ENCODE measurements around the gene UNC5CL.
A peak's percentile ranks its signal among the peaks of the same experiment; 100 is the strongest.
"Not testable (repeated sequence)": the region's sequence is repeated elsewhere in the genome, so short reads cannot be mapped to it uniquely, and the experiment has no call there.

UNC5CL gene

GRCh38 chr6:41006217-41006616, 32.8 kb downstream of the UNC5CL start:
- not testable (repeated sequence) for H3K18ac ChIP-seq (ENCODE audit: low read length); H3K23ac ChIP-seq (ENCODE audit: low read length); H3K4me1 ChIP-seq (ENCODE audit: control insufficient read depth, low read depth, low read length); H3K79me2 ChIP-seq (ENCODE audit: control insufficient read depth, insufficient read depth, low read length); H3K27me3 ChIP-seq (ENCODE audit: insufficient read depth, low read length, poor library complexity); H3K4me3 ChIP-seq (ENCODE audit: low read length); H2BK5ac ChIP-seq (ENCODE audit: low read length); H2AK5ac ChIP-seq (ENCODE audit: low read length); H3K56ac ChIP-seq (ENCODE audit: low read length); H3K4me2 ChIP-seq (ENCODE audit: low read length); H2BK15ac ChIP-seq (replicated peaks; ENCODE audit: low read depth); H3K27ac ChIP-seq (ENCODE audit: low read depth, low read length); H3K79me1 ChIP-seq (ENCODE audit: low read length); H4K5ac ChIP-seq (ENCODE audit: low read length); H4K8ac ChIP-seq (ENCODE audit: low read depth, low read length); H3K4ac ChIP-seq (ENCODE audit: low read depth, low read length); H3K9ac ChIP-seq (ENCODE audit: low read length); H3K36me3 ChIP-seq (ENCODE audit: control insufficient read depth, insufficient read depth, low read length); H2BK120ac ChIP-seq (ENCODE audit: low read depth, low read length)
- peak; percentile 90 for DNase-seq
- WGBS (ENCODE audit: extremely low coverage, insufficient coverage, low lambda C conversion rate) = no CpG with 5 or more reads among the region's 7 CpGs

- H3K4me1 ChIP-seq (ENCODE audit: control insufficient read depth, low read depth, low read length) = peaks cover 22% of the 10 kb centered on the region
- no peak overlapping the region for H3K4me2 ChIP-seq (ENCODE audit: low read length)
- no peak overlapping the region for H3K9ac ChIP-seq (ENCODE audit: low read length)
- H3K27me3 ChIP-seq (ENCODE audit: insufficient read depth, low read length, poor library complexity) = no peaks in the 10 kb centered on the region
- no peak overlapping the region for H4K5ac ChIP-seq (ENCODE audit: low read length)
- no peaks in the 10 kb centered on the region for H3K79me2 ChIP-seq (ENCODE audit: control insufficient read depth, insufficient read depth, low read length)
- peak overlapping the region; percentile 3 for H2BK120ac ChIP-seq (ENCODE audit: low read depth, low read length)
- H3K4me3 ChIP-seq (ENCODE audit: low read length) = no peak overlapping the region
- DNase-seq = no peak
- peak overlapping the region; percentile 37 for H3K4ac ChIP-seq (ENCODE audit: low read depth, low read length)
- H3K27ac ChIP-seq (ENCODE audit: low read depth, low read length) = no peak overlapping the region
- no peak overlapping the region for H2AK5ac ChIP-seq (ENCODE audit: low read length)
- H3K36me3 ChIP-seq (ENCODE audit: control insufficient read depth, insufficient read depth, low read length) = no peaks in the 10 kb centered on the region
- peak overlapping the region; percentile 52 for H3K18ac ChIP-seq (ENCODE audit: low read length)
- H2BK5ac ChIP-seq (ENCODE audit: low read length) = no peak overlapping the region
- H3K56ac ChIP-seq (ENCODE audit: low read length) = no peak overlapping the region
- WGBS (ENCODE audit: extremely low coverage, insufficient coverage, low lambda C conversion rate) = no CpG with 5 or more reads among the region's 3 CpGs
- no peak overlapping the region for H4K8ac ChIP-seq (ENCODE audit: low read depth, low read length)
- no peaks in the 10 kb centered on the region for H3K79me1 ChIP-seq (ENCODE audit: low read length)
- H3K23ac ChIP-seq (ENCODE audit: low read length) = no peak overlapping the region
- H2BK15ac ChIP-seq (replicated peaks; ENCODE audit: low read depth) = no peak overlapping the region
Observed at GRCh38 chr6:41002168-41002567, 36.9 kb downstream of the UNC5CL start.

DNA sequence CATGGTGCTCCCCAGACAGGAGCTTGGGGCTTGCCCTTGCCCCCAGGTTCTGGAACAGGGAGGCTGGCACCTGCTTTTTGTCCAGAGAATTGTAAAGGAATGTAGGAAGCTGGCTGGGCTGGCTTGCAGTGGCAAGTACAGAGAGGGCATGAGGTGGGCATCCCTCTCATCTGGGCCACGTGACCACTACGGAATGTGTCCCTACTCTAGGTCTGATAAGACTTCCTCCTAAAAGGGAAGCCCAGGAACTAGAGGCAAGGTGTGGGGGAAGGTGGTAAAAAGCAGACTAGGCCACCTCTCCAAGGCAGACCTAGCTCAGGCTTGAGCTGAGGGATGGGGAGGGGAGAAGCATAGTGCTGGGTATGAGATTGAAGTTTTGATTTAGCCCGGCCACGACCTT, 38.8 kb downstream of the UNC5CL start:
- Histone ChIP-seq H3K23ac (ENCODE audit: low read length) (no peak overlapping the region), H3K79me1 (ENCODE audit: low read length) (no peaks in the 10 kb centered on the region), H2BK120ac (ENCODE audit: low read depth, low read length) (peak overlapping the region; percentile 97), H3K56ac (ENCODE audit: low read length) (peak overlapping the region; percentile 5), H2BK15ac (replicated peaks; ENCODE audit: low read depth) (no peak overlapping the region), H3K4ac (ENCODE audit: low read depth, low read length) (peak overlapping the region; percentile 6), H3K4me1 (ENCODE audit: control insufficient read depth, low read depth, low read length) (peaks cover 36% of the 10 kb centered on the region), H3K27ac (ENCODE audit: low read depth, low read length) (no peak overlapping the region), H4K8ac (ENCODE audit: low read depth, low read length) (no peak overlapping the region), H3K4me2 (ENCODE audit: low read length) (no peak overlapping the region), H3K9ac (ENCODE audit: low read length) (no peak overlapping the region), H3K18ac (ENCODE audit: low read length) (peak overlapping the region; percentile 72), H2BK5ac (ENCODE audit: low read length) (peak overlapping the region; percentile 1), H3K36me3 (ENCODE audit: control insufficient read depth, insufficient read depth, low read length) (no peaks in the 10 kb centered on the region), H2AK5ac (ENCODE audit: low read length) (no peak overlapping the region), H3K79me2 (ENCODE audit: control insufficient read depth, insufficient read depth, low read length) (no peaks in the 10 kb centered on the region), H3K27me3 (ENCODE audit: insufficient read depth, low read length, poor library complexity) (no peaks in the 10 kb centered on the region), H3K4me3 (ENCODE audit: low read length) (no peak overlapping the region), H4K5ac (ENCODE audit: low read length) (no peak overlapping the region)
- DNase-seq = peak; percentile 62
- no CpG with 5 or more reads among the region's 4 CpGs for WGBS (ENCODE audit: extremely low coverage, insufficient coverage, low lambda C conversion rate)

DNA sequence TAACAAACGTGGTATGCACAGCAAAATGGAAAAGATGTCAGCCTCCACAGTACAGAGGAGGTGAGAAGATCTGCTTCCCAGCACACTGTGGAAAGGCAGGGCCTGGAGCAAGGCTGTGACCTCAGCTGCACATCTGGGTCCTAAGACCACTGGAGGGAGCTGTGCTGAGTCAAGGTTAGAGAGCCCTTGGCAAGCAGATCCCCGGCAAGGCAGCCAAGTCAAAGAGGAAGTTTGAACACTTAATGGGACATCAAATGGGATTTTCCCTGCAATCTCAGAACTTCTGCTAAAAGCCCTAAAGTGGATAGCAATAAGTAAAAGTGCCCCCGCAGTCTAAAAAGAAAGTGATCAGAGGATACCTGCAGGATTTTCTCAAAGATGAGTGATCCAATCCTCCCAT, 39.5 kb downstream of the UNC5CL start:
- Histone ChIP-seq H3K4me2 (ENCODE audit: low read length) (no peak overlapping the region), H3K4me1 (ENCODE audit: control insufficient read depth, low read depth, low read length) (peaks cover 36% of the 10 kb centered on the region), H4K5ac (ENCODE audit: low read length) (no peak overlapping the region), H3K18ac (ENCODE audit: low read length) (peak overlapping the region; percentile 72), H3K56ac (ENCODE audit: low read length) (no peak overlapping the region), H2AK5ac (ENCODE audit: low read length) (no peak overlapping the region), H3K27ac (ENCODE audit: low read depth, low read length) (no peak overlapping the region), H3K27me3 (ENCODE audit: insufficient read depth, low read length, poor library complexity) (no peaks in the 10 kb centered on the region), H2BK15ac (replicated peaks; ENCODE audit: low read depth) (no peak overlapping the region), H3K4ac (ENCODE audit: low read depth, low read length) (peak overlapping the region; percentile 6), H2BK120ac (ENCODE audit: low read depth, low read length) (peak overlapping the region; percentile 97), H3K79me1 (ENCODE audit: low read length) (no peaks in the 10 kb centered on the region), H3K79me2 (ENCODE audit: control insufficient read depth, insufficient read depth, low read length) (no peaks in the 10 kb centered on the region), H2BK5ac (ENCODE audit: low read length) (no peak overlapping the region), H3K9ac (ENCODE audit: low read length) (no peak overlapping the region), H3K36me3 (ENCODE audit: control insufficient read depth, insufficient read depth, low read length) (no peaks in the 10 kb centered on the region), H4K8ac (ENCODE audit: low read depth, low read length) (no peak overlapping the region), H3K23ac (ENCODE audit: low read length) (no peak overlapping the region), H3K4me3 (ENCODE audit: low read length) (no peak overlapping the region)
- peak; percentile 96 for DNase-seq
- WGBS (ENCODE audit: extremely low coverage, insufficient coverage, low lambda C conversion rate) = no CpG with 5 or more reads among the region's 3 CpGs

GRCh38 chr6:40998661-40999060, 40.4 kb downstream of the UNC5CL start:
- H3K18ac ChIP-seq (ENCODE audit: low read length) = peak overlapping the region; percentile 98
- peak overlapping the region; percentile 67 for H3K27ac ChIP-seq (ENCODE audit: low read depth, low read length)
- no peaks in the 10 kb centered on the region for H3K36me3 ChIP-seq (ENCODE audit: control insufficient read depth, insufficient read depth, low read length)
- H2BK15ac ChIP-seq (replicated peaks; ENCODE audit: low read depth) = peak overlapping the region; percentile 37
- no peak overlapping the region for H3K23ac ChIP-seq (ENCODE audit: low read length)
- H3K4me2 ChIP-seq (ENCODE audit: low read length) = no peak overlapping the region
- no peaks in the 10 kb centered on the region for H3K79me2 ChIP-seq (ENCODE audit: control insufficient read depth, insufficient read depth, low read length)
- H3K27me3 ChIP-seq (ENCODE audit: insufficient read depth, low read length, poor library complexity) = no peaks in the 10 kb centered on the region
- H3K79me1 ChIP-seq (ENCODE audit: low read length) = no peaks in the 10 kb centered on the region
- H3K56ac ChIP-seq (ENCODE audit: low read length) = peak overlapping the region; percentile 63
- H4K8ac ChIP-seq (ENCODE audit: low read depth, low read length) = peak overlapping the region; percentile 95
- H3K4me3 ChIP-seq (ENCODE audit: low read length) = no peak overlapping the region
- H4K5ac ChIP-seq (ENCODE audit: low read length) = no peak overlapping the region
- peak; percentile 26 for DNase-seq
- WGBS (ENCODE audit: extremely low coverage, insufficient coverage, low lambda C conversion rate) = no CpG with 5 or more reads among the region's 4 CpGs
- peak overlapping the region; percentile 80 for H2AK5ac ChIP-seq (ENCODE audit: low read length)
- H2BK5ac ChIP-seq (ENCODE audit: low read length) = peak overlapping the region; percentile 33
- no peak overlapping the region for H3K9ac ChIP-seq (ENCODE audit: low read length)
- H3K4ac ChIP-seq (ENCODE audit: low read depth, low read length) = peak overlapping the region; percentile 98
- H3K4me1 ChIP-seq (ENCODE audit: control insufficient read depth, low read depth, low read length) = peaks cover 36% of the 10 kb centered on the region
- H2BK120ac ChIP-seq (ENCODE audit: low read depth, low read length) = peak overlapping the region; percentile 98

GRCh38 chr6:40997234-40997957, 41.6 kb downstream of the UNC5CL start:
- Histone ChIP-seq H2BK15ac (replicated peaks; ENCODE audit: low read depth) (no peak overlapping the region), H3K36me3 (ENCODE audit: control insufficient read depth, insufficient read depth, low read length) (no peaks in the 10 kb centered on the region), H3K27ac (ENCODE audit: low read depth, low read length) (peak overlapping the region; percentile 92), H3K4me3 (ENCODE audit: low read length) (no peak overlapping the region), H3K4me2 (ENCODE audit: low read length) (no peak overlapping the region), H3K23ac (ENCODE audit: low read length) (no peak overlapping the region), H3K79me1 (ENCODE audit: low read length) (no peaks in the 10 kb centered on the region), H3K9ac (ENCODE audit: low read length) (peak overlapping the region; percentile 21), H2BK5ac (ENCODE audit: low read length) (peak overlapping the region; percentile 64), H4K8ac (ENCODE audit: low read depth, low read length) (no peak overlapping the region), H3K4ac (ENCODE audit: low read depth, low read length) (peak overlapping the region; percentile 91), H2BK120ac (ENCODE audit: low read depth, low read length) (peak overlapping the region; percentile 98), H3K79me2 (ENCODE audit: control insufficient read depth, insufficient read depth, low read length) (no peaks in the 10 kb centered on the region), H2AK5ac (ENCODE audit: low read length) (no peak overlapping the region), H3K27me3 (ENCODE audit: insufficient read depth, low read length, poor library complexity) (no peaks in the 10 kb centered on the region), H4K5ac (ENCODE audit: low read length) (peak overlapping the region; percentile 35), H3K4me1 (ENCODE audit: control insufficient read depth, low read depth, low read length) (peaks cover 33% of the 10 kb centered on the region), H3K18ac (ENCODE audit: low read length) (peak overlapping the region; percentile 94), H3K56ac (ENCODE audit: low read length) (peak overlapping the region; percentile 85)
- no CpG with 5 or more reads among the region's 4 CpGs for WGBS (ENCODE audit: extremely low coverage, insufficient coverage, low lambda C conversion rate)
- peak; percentile 99 for DNase-seq
